HepG2 (cell line): ENCODE measurements around the gene HEMK1. TPM values are rescaled to one million over a fixed set of nuclear protein-coding genes. Genes with fewer than 3 reads are reported as not detected.

ENCODE experiments used
- ATF4 ChIP-seq, 2 experiments: fragments of 450-650 bp in 1 of 2; sonication (generic) in 1 of 2; formaldehyde crosslinking; IDR thresholded peaks; 2 replicates each; pipeline versions ENCODE4 v1.5.0 to v1.8.0; 2020 to 2022; ENCODE audit warnings: mild to moderate bottlenecking in 1 of 2, missing genetic modification reagents in 1 of 2
- CBX2 ChIP-seq, 2 experiments: fragments of 200-600 bp in 1 of 2; sonication (generic); formaldehyde crosslinking in 1 of 2; IDR thresholded peaks; 2 replicates each; pipeline versions ENCODE4 v1.7.0 to v1.8.1; 2018 to 2022; ENCODE audit warnings: low read depth in 2 of 2, low read length in 1 of 2, mild to moderate bottlenecking in 1 of 2, missing genetic modification reagents in 1 of 2
- CREM ChIP-seq, 2 experiments: sonication (generic) in 1 of 2; formaldehyde crosslinking in 1 of 2; IDR thresholded peaks; 2 replicates each; pipeline versions ENCODE4 v1.4.0 to v1.6.1; 2016 to 2020; ENCODE audit warnings: antibody characterized with exemption in 1 of 2, mild to moderate bottlenecking in 1 of 2, missing genetic modification reagents in 1 of 2
- ETS1 ChIP-seq: sonication (generic); formaldehyde crosslinking; IDR thresholded peaks from 2 replicates; pipeline ENCODE4 v1.4.0; 2020; ENCODE audit warnings: missing genetic modification reagents
- FOSL2 ChIP-seq: sonication (generic); formaldehyde crosslinking; IDR thresholded peaks from 2 replicates; pipeline ENCODE4 v1.4.0; 2020; ENCODE audit warnings: missing genetic modification reagents
- FOXK1 ChIP-seq: sonication (generic); formaldehyde crosslinking; IDR thresholded peaks from 2 replicates; pipeline ENCODE4 v1.4.0; 2020; ENCODE audit warnings: low read depth, missing genetic modification reagents, borderline replicate concordance
- GATAD1 ChIP-seq: IDR thresholded peaks from 2 replicates; pipeline ENCODE4 v1.6.1; 2016; ENCODE audit warnings: missing genetic modification reagents, missing compliant biosample characterization
- KMT2B ChIP-seq: IDR thresholded peaks from 2 replicates; pipeline ENCODE4 v1.6.1; 2016; ENCODE audit warnings: missing genetic modification reagents, missing compliant biosample characterization
- MED13 ChIP-seq: sonication (generic); formaldehyde crosslinking; IDR thresholded peaks from 2 replicates; pipeline ENCODE4 v1.5.0; 2020; ENCODE audit warnings: missing genetic modification reagents
- MXD4 ChIP-seq: IDR thresholded peaks from 2 replicates; pipeline ENCODE4 v1.6.1; 2016; ENCODE audit warnings: mild to moderate bottlenecking, missing biosample characterization, missing genetic modification reagents
- NFKB2 ChIP-seq: sonication (generic); formaldehyde crosslinking; IDR thresholded peaks from 2 replicates; pipeline ENCODE4 v1.4.0; 2020; ENCODE audit warnings: missing genetic modification reagents, borderline replicate concordance
- POGZ ChIP-seq: sonication (generic); formaldehyde crosslinking; IDR thresholded peaks from 2 replicates; pipeline ENCODE4 v1.4.0; 2020; ENCODE audit warnings: mild to moderate bottlenecking, missing genetic modification reagents
- PPARG ChIP-seq: conservative IDR thresholded peaks from 2 replicates; pipeline ENCODE4 v1.6.1; 2016; ENCODE audit warnings: missing biosample characterization, missing genetic modification reagents
- TBX2 ChIP-seq: sonication (generic); formaldehyde crosslinking; IDR thresholded peaks from 2 replicates; pipeline ENCODE4 v1.5.0; 2020; ENCODE audit warnings: missing genetic modification reagents, mild to moderate bottlenecking, borderline replicate concordance
- ZFP36L1 ChIP-seq: sonication (generic); formaldehyde crosslinking; IDR thresholded peaks from 2 replicates; pipeline ENCODE4 v1.8.0; 2022; ENCODE audit warnings: mild to moderate bottlenecking, missing genetic modification reagents, moderate library complexity
- ZFP37 ChIP-seq: sonication (generic); formaldehyde crosslinking; IDR thresholded peaks from 2 replicates; pipeline ENCODE4 v1.4.0; 2020; ENCODE audit warnings: missing genetic modification reagents, borderline replicate concordance
- ZNF629 ChIP-seq: sonication (generic); formaldehyde crosslinking; conservative IDR thresholded peaks from 2 replicates; pipeline ENCODE4 v1.5.0; 2020; ENCODE audit warnings: missing genetic modification reagents
- ZNF772 ChIP-seq: sonication (generic); formaldehyde crosslinking; IDR thresholded peaks from 2 replicates; pipeline ENCODE4 v1.5.0; 2020; ENCODE audit warnings: mild to moderate bottlenecking, missing genetic modification reagents
- ZNF792 ChIP-seq: IDR thresholded peaks from 2 replicates; pipeline ENCODE4 v1.6.1; 2016
- polyA plus RNA-seq, 8 experiments: library from polyadenylated mRNA; depleted of rRNA in 3 of 8; stranded (reverse) in 7 of 8; unstranded in 1 of 8; fragments of >200 nt; fragmentation: Illumina TruSeq in 4 of 8; extraction: Trizol in 4 of 8; gene quantifications; 2 replicates each; pipeline versions ENCODE4 v1.2.1 to v1.2.3, GENCODE V29; 2011 to 2016; ENCODE audit warnings: low read depth in 4 of 8, missing spikeins in 1 of 8, mixed read lengths in 1 of 8; ENCODE audit not compliant: insufficient read depth in 1 of 8
- total RNA-seq, 5 experiments: library from RNA; depleted of rRNA; stranded (reverse); fragments of >200 nt; fragmentation: Illumina TruSeq; extraction: Trizol; gene quantifications; 2 replicates each; pipeline ENCODE4 v1.2.3, GENCODE V29; 2016; ENCODE audit warnings: low read depth in 1 of 5

The HEMK1 gene
- total and polyA plus RNA-seq, 2 of the 13 experiments (the other 11 are each of a cell fraction or from before 2014, with no cell fraction given) = 9.8 to 12.6 TPM

- 0 out of 2 replicates have a peak, but pooled peaks have one; percentile 21 for TF ChIP-seq PPARG (CRISPR knock-in tag)
- no peak for TF ChIP-seq ETS1
- TF ChIP-seq GATAD1 (CRISPR knock-in tag) = 0 out of 2 replicates have a peak, but pooled peaks have one; percentile 25
- TF ChIP-seq CREM (IDR thresholded peaks at IDR 0.05) = no peak
- TF ChIP-seq CREM (CRISPR knock-in tag; IDR thresholded peaks at IDR 0.05) = no peak
- peak; percentile 73; the same call in 1 of the 2 replicates for TF ChIP-seq MXD4 (CRISPR knock-in tag)
- no peak for TF ChIP-seq MED13 (CRISPR knock-in tag)
- TF ChIP-seq POGZ (CRISPR knock-in tag) = no peak
- no peak for TF ChIP-seq ATF4 (CRISPR knock-in tag; IDR thresholded peaks at IDR 0.05)
- TF ChIP-seq ZNF629 (CRISPR knock-in tag) = no peak
- peak; percentile 58 for TF ChIP-seq FOSL2
- TF ChIP-seq CBX2 (IDR thresholded peaks at IDR 0.05; ENCODE audit: low read depth, low read length) = no peak
- TF ChIP-seq CBX2 (CRISPR knock-in tag; IDR thresholded peaks at IDR 0.05; ENCODE audit: low read depth) = no peak
- no peak for TF ChIP-seq TBX2 (CRISPR knock-in tag)
- TF ChIP-seq NFKB2 = no peak; the same call in 1 of the 2 replicates
- TF ChIP-seq KMT2B (CRISPR knock-in tag) = 0 out of 2 replicates have a peak, but pooled peaks have one; percentile 27
- TF ChIP-seq ZFP36L1 = no peak
- TF ChIP-seq ZNF792 (CRISPR knock-in tag) = peak; percentile 66; the same call in 1 of the 2 replicates
- TF ChIP-seq ZFP37 (CRISPR knock-in tag) = peak; percentile 66; the same call in 1 of the 2 replicates
- TF ChIP-seq FOXK1 = no peak; the same call in 1 of the 2 replicates
- no peak for TF ChIP-seq ZNF772
Measured at GRCh38 chr3:50525987-50526386, 43.3 kb upstream of the HEMK1 start (continued).
